ENCODE measurements around the gene NIPAL3. TPM values are rescaled to one million over a fixed set of nuclear protein-coding genes. Genes with fewer than 3 reads are reported as not detected.
A peak's percentile ranks its signal among the peaks of the same experiment; 100 is the strongest.

Gene NIPAL3
- polyA plus RNA-seq (2013, experiment 1 of 2), result 3.0 TPM
- polyA plus RNA-seq (2013, experiment 2 of 2), result 4.3 TPM

- Histone ChIP-seq H3K9me3 (ENCODE audit: insufficient read depth, low read depth, low read length) (no peaks in the 10 kb centered on the region), H3K27ac (ENCODE audit: low read depth, low read length) (peak within 1 kb of the TSS; percentile 17; the same call in 1 of the 2 replicates), H3K9ac (ENCODE audit: low read depth, low read length) (peak within 1 kb of the TSS; percentile 40; the same call in 1 of the 2 replicates), H3K4me1 (ENCODE audit: insufficient read depth, low read length) (peaks cover 10% of the 10 kb centered on the region), H3K27me3 (ENCODE audit: insufficient read depth, low read length) (no peaks in the 10 kb centered on the region), H3K36me3 (ENCODE audit: insufficient read depth, low read length) (no peaks in the 10 kb centered on the region), H3K4me3 (ENCODE audit: low read length) (peak within 1 kb of the TSS; percentile 70)
- WGBS, result 2% methylated on average over 28 of the region's 28 CpGs
Observed at GRCh38 chr1:24415334-24415909, at the start of gene NIPAL3. Gene NIPAL3 (plus strand): TSS chr1:24415802. CDS start chr1:24419548, 3,746 bp downstream.

GRCh38 chr1:24366707-24367106 is 48.9 kb upstream of the NIPAL3 start:
- H3K27me3 ChIP-seq (ENCODE audit: insufficient read depth, low read length), result no peaks in the 10 kb centered on the region
- 95% methylated on average over 9 of the region's 9 CpGs for WGBS
- no peak overlapping the region for H3K4me3 ChIP-seq (ENCODE audit: low read length)
- H3K9ac ChIP-seq (ENCODE audit: low read depth, low read length), result no peak overlapping the region
- no peaks in the 10 kb centered on the region for H3K36me3 ChIP-seq (ENCODE audit: insufficient read depth, low read length)
- no peak overlapping the region for H3K27ac ChIP-seq (ENCODE audit: low read depth, low read length)
- H3K4me1 ChIP-seq (ENCODE audit: insufficient read depth, low read length), result peaks cover 7% of the 10 kb centered on the region; the same call in 1 of the 2 replicates
- H3K9me3 ChIP-seq (ENCODE audit: insufficient read depth, low read depth, low read length), result no peaks in the 10 kb centered on the region

- Histone ChIP-seq H3K4me3 (ENCODE audit: low read length) (no peak overlapping the region), H3K27me3 (ENCODE audit: insufficient read depth, low read length) (no peaks in the 10 kb centered on the region), H3K36me3 (ENCODE audit: insufficient read depth, low read length) (no peaks in the 10 kb centered on the region), H3K9ac (ENCODE audit: low read depth, low read length) (no peak overlapping the region), H3K4me1 (ENCODE audit: insufficient read depth, low read length) (peaks cover 7% of the 10 kb centered on the region; the same call in 1 of the 2 replicates), H3K9me3 (ENCODE audit: insufficient read depth, low read depth, low read length) (no peaks in the 10 kb centered on the region), H3K27ac (ENCODE audit: low read depth, low read length) (no peak overlapping the region)
- 93% methylated on average over 2 of the region's 4 CpGs for WGBS
Observed at GRCh38 chr1:24369199-24369598, 46.4 kb upstream of the NIPAL3 start.

- Histone ChIP-seq H3K4me1 (ENCODE audit: insufficient read depth, low read length) (peaks cover 6% of the 10 kb centered on the region; the same call in 1 of the 2 replicates), H3K27me3 (ENCODE audit: insufficient read depth, low read length) (no peaks in the 10 kb centered on the region), H3K27ac (ENCODE audit: low read depth, low read length) (no peak overlapping the region), H3K9ac (ENCODE audit: low read depth, low read length) (no peak overlapping the region), H3K36me3 (ENCODE audit: insufficient read depth, low read length) (no peaks in the 10 kb centered on the region), H3K9me3 (ENCODE audit: insufficient read depth, low read depth, low read length) (no peaks in the 10 kb centered on the region), H3K4me3 (ENCODE audit: low read length) (no peak overlapping the region)
- over 99% methylated on average over 4 of the region's 4 CpGs for WGBS
Observed at GRCh38 chr1:24369801-24370200, 45.8 kb upstream of the NIPAL3 start.

GRCh38 chr1:24373044-24373443 is 42.6 kb upstream of the NIPAL3 start:
- Histone ChIP-seq H3K27me3 (ENCODE audit: insufficient read depth, low read length) (no peaks in the 10 kb centered on the region), H3K4me3 (ENCODE audit: low read length) (no peak overlapping the region), H3K9ac (ENCODE audit: low read depth, low read length) (no peak overlapping the region), H3K9me3 (ENCODE audit: insufficient read depth, low read depth, low read length) (no peaks in the 10 kb centered on the region), H3K4me1 (ENCODE audit: insufficient read depth, low read length) (peaks cover 13% of the 10 kb centered on the region), H3K27ac (ENCODE audit: low read depth, low read length) (no peak overlapping the region), H3K36me3 (ENCODE audit: insufficient read depth, low read length) (no peaks in the 10 kb centered on the region)
- 89% methylated on average over 7 of the region's 7 CpGs for WGBS

GRCh38 chr1:24373710-24374109 is 41.9 kb upstream of the NIPAL3 start:
- WGBS, result 85% methylated on average over 8 of the region's 8 CpGs
- Histone ChIP-seq H3K4me1 (ENCODE audit: insufficient read depth, low read length) (peaks cover 13% of the 10 kb centered on the region), H3K9ac (ENCODE audit: low read depth, low read length) (no peak overlapping the region), H3K4me3 (ENCODE audit: low read length) (no peak overlapping the region), H3K27ac (ENCODE audit: low read depth, low read length) (0 out of 2 replicates have a peak overlapping the region, but pooled peaks have one; percentile 13), H3K9me3 (ENCODE audit: insufficient read depth, low read depth, low read length) (no peaks in the 10 kb centered on the region), H3K27me3 (ENCODE audit: insufficient read depth, low read length) (no peaks in the 10 kb centered on the region), H3K36me3 (ENCODE audit: insufficient read depth, low read length) (0 out of 2 replicates have a peak, but pooled peaks cover 2% of the 10 kb centered on the region)

GRCh38 chr1:24374891-24375786 is 40.5 kb upstream of the NIPAL3 start:
- peaks cover 13% of the 10 kb centered on the region for H3K4me1 ChIP-seq (ENCODE audit: insufficient read depth, low read length)
- peaks cover 9% of the 10 kb centered on the region; the same call in 1 of the 2 replicates for H3K36me3 ChIP-seq (ENCODE audit: insufficient read depth, low read length)
- peak overlapping the region; percentile 21; the same call in 1 of the 2 replicates for H3K9ac ChIP-seq (ENCODE audit: low read depth, low read length)
- H3K27me3 ChIP-seq (ENCODE audit: insufficient read depth, low read length), result no peaks in the 10 kb centered on the region
- WGBS, result 74% methylated on average over 13 of the region's 13 CpGs
- peak overlapping the region; percentile 56 for H3K27ac ChIP-seq (ENCODE audit: low read depth, low read length)
- no peaks in the 10 kb centered on the region for H3K9me3 ChIP-seq (ENCODE audit: insufficient read depth, low read depth, low read length)
- H3K4me3 ChIP-seq (ENCODE audit: low read length), result no peak overlapping the region

GRCh38 chr1:24379733-24380315 is 35.8 kb upstream of the NIPAL3 start:
- Histone ChIP-seq H3K9ac (ENCODE audit: low read depth, low read length) (no peak overlapping the region), H3K27ac (ENCODE audit: low read depth, low read length) (no peak overlapping the region), H3K4me1 (ENCODE audit: insufficient read depth, low read length) (peaks cover 10% of the 10 kb centered on the region), H3K36me3 (ENCODE audit: insufficient read depth, low read length) (peaks cover 9% of the 10 kb centered on the region; the same call in 1 of the 2 replicates), H3K9me3 (ENCODE audit: insufficient read depth, low read depth, low read length) (no peaks in the 10 kb centered on the region), H3K4me3 (ENCODE audit: low read length) (no peak overlapping the region), H3K27me3 (ENCODE audit: insufficient read depth, low read length) (no peaks in the 10 kb centered on the region)
- WGBS, result 91% methylated on average over 8 of the region's 8 CpGs

GRCh38 chr1:24380508-24380907 is 35.1 kb upstream of the NIPAL3 start:
- WGBS, result 90% methylated on average over 5 of the region's 5 CpGs

GRCh38 chr1:24381256-24381655 is 34.3 kb upstream of the NIPAL3 start:
- Histone ChIP-seq H3K9ac (ENCODE audit: low read depth, low read length) (no peak overlapping the region), H3K9me3 (ENCODE audit: insufficient read depth, low read depth, low read length) (no peaks in the 10 kb centered on the region), H3K27me3 (ENCODE audit: insufficient read depth, low read length) (no peaks in the 10 kb centered on the region), H3K4me1 (ENCODE audit: insufficient read depth, low read length) (no peaks in the 10 kb centered on the region), H3K36me3 (ENCODE audit: insufficient read depth, low read length) (peaks cover 9% of the 10 kb centered on the region; the same call in 1 of the 2 replicates), H3K27ac (ENCODE audit: low read depth, low read length) (no peak overlapping the region), H3K4me3 (ENCODE audit: low read length) (no peak overlapping the region)
- WGBS, result 98% methylated on average over 2 of the region's 2 CpGs

More at GRCh38 chr1:24380508-24380907, 35.1 kb upstream of the NIPAL3 start:
- peaks cover 9% of the 10 kb centered on the region; the same call in 1 of the 2 replicates for H3K36me3 ChIP-seq (ENCODE audit: insufficient read depth, low read length)
- H3K9me3 ChIP-seq (ENCODE audit: insufficient read depth, low read depth, low read length), result no peaks in the 10 kb centered on the region
- no peak overlapping the region for H3K27ac ChIP-seq (ENCODE audit: low read depth, low read length)
- no peak overlapping the region for H3K4me3 ChIP-seq (ENCODE audit: low read length)
- no peak overlapping the region for H3K9ac ChIP-seq (ENCODE audit: low read depth, low read length)
- H3K27me3 ChIP-seq (ENCODE audit: insufficient read depth, low read length), result no peaks in the 10 kb centered on the region
- peaks cover 4% of the 10 kb centered on the region for H3K4me1 ChIP-seq (ENCODE audit: insufficient read depth, low read length)

GRCh38 chr1:24382165-24382577 is 33.4 kb upstream of the NIPAL3 start:
- H3K9ac ChIP-seq (ENCODE audit: low read depth, low read length), result no peak overlapping the region
- H3K27me3 ChIP-seq (ENCODE audit: insufficient read depth, low read length), result no peaks in the 10 kb centered on the region
- peaks cover 9% of the 10 kb centered on the region; the same call in 1 of the 2 replicates for H3K36me3 ChIP-seq (ENCODE audit: insufficient read depth, low read length)
- no peak overlapping the region for H3K4me3 ChIP-seq (ENCODE audit: low read length)
- WGBS, result 93% methylated on average over 8 of the region's 8 CpGs
- no peaks in the 10 kb centered on the region for H3K4me1 ChIP-seq (ENCODE audit: insufficient read depth, low read length)
- H3K27ac ChIP-seq (ENCODE audit: low read depth, low read length), result no peak overlapping the region
- no peaks in the 10 kb centered on the region for H3K9me3 ChIP-seq (ENCODE audit: insufficient read depth, low read depth, low read length)

Measured in HUES64 (cell line).